Right lobe of liver (tissue), 4 donors: Measurements from ENCODE around the gene PHC1.

Experiments used
- POLR2A ChIP-seq: fragments of 450-650 bp; IDR thresholded peaks from one replicate; pipeline ENCODE4 v1.6.1; 2017; ENCODE audit warnings: antibody characterized with exemption, mild to moderate bottlenecking
- TF ChIP-seq, protein P1 (sequence below), 4 donors: fragments of 200-600 bp in 3 of 4; fragments of 450-650 bp in 1 of 4; IDR thresholded peaks; one replicate each; pipeline versions ENCODE4 v1.5.1 to v1.8.0; 2016 to 2022; ENCODE audit warnings: antibody characterized with exemption in 4 of 4, mild to moderate bottlenecking in 2 of 4
- donor health status: DM: no; HTN: no; CAD: no.
- donor health status: DM: no; HTN: no; CAD: no.
- donor health status: DM: no; HTN: yes; CAD: no.

DNA sequence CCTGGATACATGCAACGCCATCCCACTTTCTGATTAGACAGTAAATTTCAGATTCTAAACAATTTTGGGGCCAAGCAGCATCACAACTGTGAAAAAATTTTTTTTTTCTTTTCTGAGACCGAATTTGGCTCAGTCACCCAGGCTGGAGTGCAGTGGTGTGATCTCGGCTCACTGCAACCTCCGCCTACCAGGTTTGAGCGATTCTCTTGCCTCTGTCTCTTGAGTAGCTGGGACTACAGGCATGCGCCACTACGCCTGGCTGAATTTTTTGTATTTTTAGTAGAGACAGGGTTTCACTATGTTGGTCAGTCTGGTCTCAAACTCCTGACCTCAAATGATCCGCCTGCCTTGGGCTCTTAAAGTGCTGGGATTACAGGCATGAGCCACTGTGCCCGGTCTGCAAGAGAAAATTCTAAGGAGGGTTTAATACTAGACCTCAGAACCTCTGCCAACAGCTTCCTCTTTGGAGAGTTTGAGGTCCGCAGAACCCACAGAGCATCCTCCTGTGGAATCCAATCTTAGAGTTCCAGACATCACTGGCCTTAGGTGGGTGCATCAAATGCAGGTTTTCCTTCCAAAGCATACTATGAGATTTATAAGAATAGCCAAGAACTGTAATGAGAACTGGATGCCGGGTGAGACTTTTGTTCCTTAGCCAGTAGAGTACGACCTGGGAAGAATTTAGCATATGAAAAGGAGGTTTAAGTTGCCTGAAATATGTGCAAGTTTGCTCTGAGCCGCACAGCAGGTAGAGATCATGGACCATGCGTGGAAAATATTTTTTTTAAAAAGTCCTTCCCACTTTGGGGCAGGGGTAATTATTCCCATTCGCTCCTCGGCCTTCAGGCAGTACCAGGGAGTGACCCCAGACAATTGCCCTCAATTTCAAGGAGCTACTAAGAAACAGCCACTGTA is 7.8 kb upstream of the PHC1 start:
- TF ChIP-seq, protein P1, sequence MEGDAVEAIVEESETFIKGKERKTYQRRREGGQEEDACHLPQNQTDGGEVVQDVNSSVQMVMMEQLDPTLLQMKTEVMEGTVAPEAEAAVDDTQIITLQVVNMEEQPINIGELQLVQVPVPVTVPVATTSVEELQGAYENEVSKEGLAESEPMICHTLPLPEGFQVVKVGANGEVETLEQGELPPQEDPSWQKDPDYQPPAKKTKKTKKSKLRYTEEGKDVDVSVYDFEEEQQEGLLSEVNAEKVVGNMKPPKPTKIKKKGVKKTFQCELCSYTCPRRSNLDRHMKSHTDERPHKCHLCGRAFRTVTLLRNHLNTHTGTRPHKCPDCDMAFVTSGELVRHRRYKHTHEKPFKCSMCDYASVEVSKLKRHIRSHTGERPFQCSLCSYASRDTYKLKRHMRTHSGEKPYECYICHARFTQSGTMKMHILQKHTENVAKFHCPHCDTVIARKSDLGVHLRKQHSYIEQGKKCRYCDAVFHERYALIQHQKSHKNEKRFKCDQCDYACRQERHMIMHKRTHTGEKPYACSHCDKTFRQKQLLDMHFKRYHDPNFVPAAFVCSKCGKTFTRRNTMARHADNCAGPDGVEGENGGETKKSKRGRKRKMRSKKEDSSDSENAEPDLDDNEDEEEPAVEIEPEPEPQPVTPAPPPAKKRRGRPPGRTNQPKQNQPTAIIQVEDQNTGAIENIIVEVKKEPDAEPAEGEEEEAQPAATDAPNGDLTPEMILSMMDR (IDR thresholded peaks at IDR 0.05), result no peak
- no peak for TF ChIP-seq POLR2A
